Measurements from ENCODE around the gene MAP2K5. TPM values are rescaled to one million over a fixed set of nuclear protein-coding genes. Genes with fewer than 3 reads are reported as not detected.

The MAP2K5 gene
- total RNA-seq, 4 donors from 2014 or later: 7.2 to 14.2 (median 9.3) TPM

DNA sequence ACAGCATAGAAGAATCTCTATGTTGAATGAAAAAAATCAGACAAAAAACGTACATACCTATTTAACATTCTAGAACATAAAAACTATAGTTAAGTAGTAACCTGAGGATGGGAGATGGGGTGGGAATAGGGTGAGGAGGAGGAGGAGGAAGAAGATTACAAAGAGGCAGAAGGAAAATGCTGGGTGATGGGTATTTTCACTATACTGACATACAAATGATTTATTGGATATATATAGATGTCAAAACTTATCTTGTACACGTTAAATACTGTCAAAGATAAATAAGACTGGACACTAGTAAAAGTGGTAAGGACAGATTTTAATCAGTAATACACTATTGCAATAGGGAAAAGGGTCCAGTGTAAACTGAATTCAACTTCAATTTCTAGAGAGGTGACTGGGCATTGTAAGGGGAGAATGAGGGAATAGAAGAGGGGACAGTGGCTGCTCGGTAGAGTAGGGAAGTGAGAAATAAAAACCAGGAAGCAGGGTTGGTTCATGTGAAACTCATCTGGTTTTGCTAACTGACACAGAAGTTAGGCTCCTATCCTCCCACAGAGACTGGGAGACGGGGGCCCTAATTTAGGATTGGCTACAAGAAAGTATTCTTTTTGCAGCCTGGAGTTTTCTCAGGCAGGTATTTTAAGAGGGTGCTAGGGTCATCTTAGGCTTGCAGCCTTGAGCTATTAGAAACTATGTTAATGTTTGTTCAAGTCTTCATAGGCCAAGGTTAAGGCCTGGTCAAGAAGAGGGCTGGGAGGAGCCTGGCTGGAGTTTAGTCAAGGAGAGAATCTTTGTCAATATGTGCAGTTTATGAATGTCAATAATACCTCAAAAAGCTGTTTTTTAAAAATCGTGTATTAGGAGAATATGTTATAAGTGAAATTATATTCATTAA lies 36.6 kb upstream of the MAP2K5 start:
- no peak for DNase-seq (ENCODE audit: low spot score)
- TF ChIP-seq, protein P1, sequence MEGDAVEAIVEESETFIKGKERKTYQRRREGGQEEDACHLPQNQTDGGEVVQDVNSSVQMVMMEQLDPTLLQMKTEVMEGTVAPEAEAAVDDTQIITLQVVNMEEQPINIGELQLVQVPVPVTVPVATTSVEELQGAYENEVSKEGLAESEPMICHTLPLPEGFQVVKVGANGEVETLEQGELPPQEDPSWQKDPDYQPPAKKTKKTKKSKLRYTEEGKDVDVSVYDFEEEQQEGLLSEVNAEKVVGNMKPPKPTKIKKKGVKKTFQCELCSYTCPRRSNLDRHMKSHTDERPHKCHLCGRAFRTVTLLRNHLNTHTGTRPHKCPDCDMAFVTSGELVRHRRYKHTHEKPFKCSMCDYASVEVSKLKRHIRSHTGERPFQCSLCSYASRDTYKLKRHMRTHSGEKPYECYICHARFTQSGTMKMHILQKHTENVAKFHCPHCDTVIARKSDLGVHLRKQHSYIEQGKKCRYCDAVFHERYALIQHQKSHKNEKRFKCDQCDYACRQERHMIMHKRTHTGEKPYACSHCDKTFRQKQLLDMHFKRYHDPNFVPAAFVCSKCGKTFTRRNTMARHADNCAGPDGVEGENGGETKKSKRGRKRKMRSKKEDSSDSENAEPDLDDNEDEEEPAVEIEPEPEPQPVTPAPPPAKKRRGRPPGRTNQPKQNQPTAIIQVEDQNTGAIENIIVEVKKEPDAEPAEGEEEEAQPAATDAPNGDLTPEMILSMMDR (IDR thresholded peaks at IDR 0.05): no peak
- ATAC-seq (ENCODE audit: low FRiP score): no peak

DNA sequence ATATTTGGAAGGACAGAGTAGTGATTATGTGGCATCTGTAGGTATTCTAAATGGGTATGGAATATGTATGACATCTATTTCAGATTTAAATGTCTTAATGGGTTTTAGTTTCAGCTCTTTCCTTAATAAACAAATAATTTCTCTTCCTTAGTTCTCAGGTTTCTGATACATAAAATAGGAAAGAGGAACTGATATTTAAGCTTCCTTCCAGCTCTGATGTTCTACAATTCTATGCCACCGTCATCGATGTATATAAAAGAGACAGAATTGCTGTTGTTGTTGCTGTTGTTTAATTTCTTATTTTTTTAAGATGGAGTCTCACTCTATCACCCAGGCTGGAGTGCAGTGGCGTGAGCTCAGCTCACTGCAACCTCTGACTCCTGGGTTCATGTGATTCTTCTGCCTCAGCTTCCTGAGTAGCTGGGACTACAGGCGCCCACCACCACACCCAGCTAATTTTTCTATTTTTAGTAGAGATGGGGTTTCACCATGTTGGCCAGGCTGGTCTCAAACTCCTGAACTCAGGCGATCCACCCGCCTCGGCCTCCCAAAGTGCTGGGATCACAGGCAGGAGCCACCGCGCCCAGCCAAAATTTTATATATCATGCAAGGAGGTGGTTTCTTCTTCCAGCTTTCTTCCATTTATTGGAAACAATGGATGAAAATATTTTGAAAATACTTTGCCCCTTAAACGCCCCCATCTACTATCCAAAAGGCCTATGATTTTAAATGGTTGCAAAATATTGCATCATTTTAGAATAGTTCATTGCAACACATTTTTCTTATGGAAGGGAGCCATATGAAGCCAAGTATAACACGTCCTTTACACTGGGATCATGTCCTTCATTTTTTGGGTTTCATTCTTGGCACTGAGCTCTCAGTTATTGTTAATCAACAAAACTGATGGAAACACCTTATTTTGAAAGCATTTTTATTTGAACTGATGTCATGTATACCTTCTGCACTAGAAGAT lies 35.4 kb upstream of the MAP2K5 start:
- TF ChIP-seq, protein P1 (IDR thresholded peaks at IDR 0.05): no peak
- ATAC-seq (ENCODE audit: low FRiP score) (no peak), DNase-seq (ENCODE audit: low spot score) (no peak)

DNA sequence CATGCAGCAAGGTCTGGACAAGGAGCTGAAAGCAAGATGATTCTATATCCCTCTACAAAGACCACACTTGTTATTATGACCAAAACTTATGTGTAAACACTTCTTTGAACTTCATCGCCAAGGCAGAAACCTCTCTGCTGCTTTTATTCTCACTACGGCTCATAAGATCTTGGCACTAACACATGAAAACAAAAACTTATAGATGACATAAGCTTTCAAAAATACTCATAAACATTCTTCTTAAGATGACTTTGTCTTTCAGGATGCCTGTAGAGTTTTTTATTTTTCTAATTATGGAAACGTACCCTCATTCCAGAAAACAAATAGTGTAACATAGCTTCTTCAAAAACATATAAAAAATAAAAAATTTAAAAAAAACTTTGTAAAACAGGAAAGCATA lies 34.1 kb upstream of the MAP2K5 start:
- DNase-seq (ENCODE audit: low spot score): no peak
- TF ChIP-seq, protein P1 (IDR thresholded peaks at IDR 0.05): no peak
- ATAC-seq (ENCODE audit: low FRiP score): no peak

DNA sequence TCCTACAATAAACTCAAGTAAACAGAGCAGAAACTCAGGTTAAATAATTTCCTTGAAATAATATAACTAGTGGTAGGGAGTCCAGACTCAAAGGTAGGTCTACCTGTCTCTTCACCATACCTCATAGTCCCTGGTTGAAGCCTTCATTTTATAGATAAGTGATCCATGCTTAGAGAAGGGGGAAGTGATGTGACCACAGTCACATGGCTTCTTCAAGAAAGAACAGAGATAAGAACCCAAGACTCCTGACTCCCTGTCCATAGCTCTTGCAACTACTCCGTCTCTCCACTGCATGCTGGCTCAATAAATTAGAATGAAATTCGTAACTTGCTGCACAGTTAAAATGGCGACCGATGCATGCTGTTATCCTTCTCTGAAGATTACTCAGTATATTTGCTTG lies 32.6 kb upstream of the MAP2K5 start:
- no peak for ATAC-seq (ENCODE audit: low FRiP score)
- TF ChIP-seq, protein P1 (IDR thresholded peaks at IDR 0.05): no peak

DNA sequence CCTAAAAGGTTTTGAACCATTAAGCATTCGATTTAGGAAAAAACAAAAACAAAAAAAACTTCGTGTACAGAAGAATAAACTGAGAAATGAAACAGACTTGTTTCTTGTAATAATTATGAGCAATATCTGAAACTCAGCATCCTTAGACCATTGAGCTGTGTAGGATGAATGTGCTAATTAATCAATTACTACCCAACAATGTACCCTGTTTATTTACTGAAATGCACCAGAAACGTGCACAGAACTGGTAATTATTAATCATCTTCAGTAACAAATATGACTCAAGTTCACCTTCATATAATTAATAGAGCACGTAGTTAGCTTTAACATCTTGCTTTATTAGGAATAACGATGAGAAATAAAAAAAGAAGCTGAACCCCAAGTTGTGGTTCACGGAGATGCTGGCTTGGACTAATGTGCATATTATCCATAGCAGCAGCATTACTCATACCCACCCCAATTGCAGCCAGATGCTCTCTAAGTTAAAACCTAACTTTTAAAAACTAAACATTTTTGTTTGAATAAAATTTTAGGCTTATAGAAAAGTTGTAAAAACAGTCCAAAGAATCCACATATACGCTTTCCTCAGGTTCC lies 31.8 kb upstream of the MAP2K5 start:
- no peak for ATAC-seq (ENCODE audit: low FRiP score)
- DNase-seq (ENCODE audit: low spot score): no peak
- TF ChIP-seq, protein P1 (IDR thresholded peaks at IDR 0.05): no peak

More for the DNA sequence above, 32.6 kb upstream of the MAP2K5 start:
- DNase-seq (ENCODE audit: low spot score): no peak

DNA sequence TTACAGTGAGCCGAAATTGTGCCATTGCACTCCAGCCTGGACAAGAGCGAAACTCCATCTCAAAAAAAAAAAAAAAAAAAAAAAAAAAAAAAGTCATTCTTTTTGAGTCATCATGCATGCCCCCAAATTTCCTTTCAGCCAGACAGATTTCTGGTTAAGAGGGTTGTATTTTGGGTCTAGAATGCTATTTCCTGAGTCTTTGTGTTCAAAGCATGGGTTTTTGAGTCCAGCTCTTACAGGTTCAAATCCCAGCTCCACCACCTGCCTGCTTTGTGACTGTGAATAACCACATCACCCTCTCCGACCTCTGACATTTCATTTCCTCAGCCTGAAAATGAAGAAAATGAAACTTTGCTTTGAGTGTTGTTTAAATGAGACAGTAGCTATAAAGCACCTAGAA lies 30.9 kb upstream of the MAP2K5 start:
- TF ChIP-seq, protein P1 (IDR thresholded peaks at IDR 0.05): no peak
- DNase-seq (ENCODE audit: low spot score) (no peak), ATAC-seq (ENCODE audit: low FRiP score) (no peak)

All from omental fat pad (tissue), 4 donors.